SH-SY5Y (cell line): Measurements from ENCODE around the gene SPATA46.

ENCODE experiments used
- GATA2 ChIP-seq: IDR thresholded peaks from 2 replicates; pipeline ENCODE4 v1.6.1; 2011; ENCODE audit warnings: mild to moderate bottlenecking, low read depth, low read length
- GATA3 ChIP-seq: IDR thresholded peaks from 2 replicates; pipeline ENCODE4 v1.6.1; 2011; ENCODE audit warnings: low read depth, mild to moderate bottlenecking, low read length, moderate library complexity

- TF ChIP-seq GATA2 (no peak), GATA3 (no peak)
These were observed 12.0 kb upstream of the SPATA46 start for GRCh38 chr1:162388615-162389014.
